Dermis microvascular lymphatic vessel endothelial cell (primary cell): Measurements from ENCODE around the gene LSAMP. TPM values are rescaled to one million over a fixed set of nuclear protein-coding genes. Genes with fewer than 3 reads are reported as not detected.

Source experiments
- DNase-seq, 2 donors: peaks; one replicate each; pipeline versions ENCODE4 v3.0.0 to v3.0.0-alpha.2; 2010; ENCODE audit warnings: low read depth in 2 of 2
- total RNA-seq: library from RNA; depleted of rRNA; stranded (reverse); fragments of >200 nt; gene quantifications from 2 replicates; pipeline ENCODE4 v1.2.1, GENCODE V29; 2014

Gene LSAMP
- total RNA-seq, 1 donor from 2014 or later = not detected

- no peak for DNase-seq
These were observed 546.5 kb downstream of the LSAMP start for GRCh38 chr3:115898656-115899410.

DNA sequence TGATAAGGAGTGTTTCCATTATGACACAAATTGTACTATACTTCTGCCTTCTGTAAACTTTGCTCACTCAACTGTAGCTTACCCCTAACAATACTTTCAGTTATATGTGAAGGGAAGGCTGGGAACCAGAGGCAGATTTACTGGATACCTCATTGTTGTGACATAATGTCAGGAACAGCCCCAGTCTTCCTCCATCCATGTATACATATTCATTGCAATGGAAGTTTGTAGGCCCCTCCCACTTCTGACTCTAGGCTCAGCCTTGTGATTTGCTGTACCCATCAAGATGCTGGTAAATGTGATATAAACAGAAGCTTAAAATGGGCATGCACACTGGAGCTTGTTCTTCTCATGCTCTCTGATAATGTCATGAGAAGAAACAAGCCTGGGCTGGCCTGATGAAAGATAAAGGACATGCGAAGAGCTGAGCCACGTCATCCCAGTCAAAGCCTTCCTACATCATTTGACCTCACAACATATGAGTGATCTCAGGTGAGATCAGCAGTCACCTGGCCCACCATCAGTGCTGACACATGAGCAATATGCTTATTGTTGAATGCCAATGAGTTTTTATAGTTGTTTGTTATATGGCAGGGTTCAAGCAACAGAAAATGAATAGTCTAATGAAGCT lies 554.2 kb downstream of the LSAMP start:
- DNase-seq = no peak

DNA sequence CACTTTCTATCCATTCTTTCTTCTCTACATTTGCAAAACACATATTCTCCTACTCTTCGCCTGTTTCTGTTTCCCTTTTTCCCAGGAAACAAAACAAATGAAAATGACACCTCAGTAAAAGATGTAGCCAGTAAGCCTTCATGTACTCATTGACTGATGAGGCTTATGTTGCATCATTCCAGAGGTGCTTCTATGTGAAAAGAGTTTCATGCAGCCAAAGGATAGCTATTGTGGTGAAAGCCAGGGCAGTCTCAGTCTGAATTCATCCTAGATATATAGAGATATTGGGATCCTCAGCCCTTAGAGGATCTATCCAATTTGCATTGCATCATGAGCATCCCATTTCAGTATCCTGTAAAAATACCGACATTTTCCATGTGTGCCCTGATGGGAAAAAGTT lies 554.7 kb downstream of the LSAMP start:
- no peak for DNase-seq

- no peak for DNase-seq
These were observed 559.7 kb downstream of the LSAMP start for GRCh38 chr3:115885621-115886020.

DNA sequence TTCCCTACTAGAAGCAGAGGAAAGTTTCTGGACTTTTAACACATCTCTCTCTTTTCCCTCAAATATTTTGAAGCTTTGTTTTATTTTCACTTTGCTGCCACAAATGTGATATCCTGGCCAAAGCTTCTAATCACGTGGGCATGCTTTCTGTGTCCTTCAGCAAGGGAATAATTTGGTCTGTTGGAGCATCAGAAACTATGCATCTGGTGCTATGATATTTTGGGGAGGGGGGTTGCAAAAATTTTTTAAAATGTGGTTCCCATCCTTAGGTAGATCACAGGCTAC lies 567.7 kb downstream of the LSAMP start:
- no peak for DNase-seq

DNA sequence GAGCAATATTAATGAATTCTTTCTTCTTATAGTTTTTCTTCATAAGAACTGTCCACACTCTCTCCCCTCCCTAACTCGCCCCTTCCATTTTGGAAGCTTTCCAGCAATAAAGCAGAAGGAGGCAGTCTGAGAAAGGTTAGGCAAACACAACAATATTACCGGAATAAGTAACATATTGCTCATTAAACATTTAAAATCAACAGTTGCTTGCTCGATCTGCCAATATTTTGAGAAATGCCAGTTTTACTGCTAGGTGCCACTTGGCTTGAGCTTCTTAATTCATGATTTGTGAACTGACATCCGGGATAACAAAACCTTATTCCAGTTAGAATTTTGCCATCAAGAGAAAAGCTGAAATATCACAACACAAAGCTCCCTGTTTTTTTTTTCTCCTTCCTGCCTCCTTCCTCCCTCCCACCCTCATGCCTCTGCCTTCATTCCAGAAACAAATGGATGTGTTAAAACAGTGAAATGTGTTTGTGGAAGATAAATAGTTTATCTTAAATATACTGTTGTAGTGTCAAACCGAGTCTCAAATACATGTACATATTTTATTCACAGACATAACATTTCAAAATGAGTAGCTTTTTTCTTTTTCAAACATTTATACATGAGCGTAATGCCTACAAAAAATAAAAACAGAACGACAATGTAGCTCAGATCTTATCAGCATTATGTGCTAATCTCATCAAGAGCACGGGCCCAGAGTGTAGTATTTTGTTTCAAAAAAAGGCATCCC lies 568.2 kb downstream of the LSAMP start:
- DNase-seq = no peak

GRCh38 chr3:115875460-115875859 lies 569.8 kb downstream of the LSAMP start:
- no peak for DNase-seq

GRCh38 chr3:115871735-115872134 lies 573.6 kb downstream of the LSAMP start:
- DNase-seq = no peak

DNA sequence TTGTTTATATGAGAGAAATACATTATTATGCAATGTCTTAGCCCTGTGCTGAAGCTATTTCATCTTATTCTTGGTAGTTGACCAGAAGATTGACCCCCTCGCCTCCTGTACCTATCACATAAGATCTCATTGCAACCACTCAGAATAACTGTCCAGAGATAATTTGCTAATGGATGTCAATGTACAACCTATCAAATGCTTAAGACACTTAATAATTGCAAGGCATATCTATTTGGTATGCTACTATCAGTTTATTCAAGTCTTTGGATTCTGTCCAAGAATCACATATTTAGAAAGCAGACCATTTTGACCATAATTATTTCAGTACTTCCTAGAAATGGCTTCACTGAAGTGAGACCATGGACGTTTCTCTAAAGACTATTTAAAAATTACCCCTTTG lies 580.4 kb downstream of the LSAMP start:
- no peak for DNase-seq

DNA sequence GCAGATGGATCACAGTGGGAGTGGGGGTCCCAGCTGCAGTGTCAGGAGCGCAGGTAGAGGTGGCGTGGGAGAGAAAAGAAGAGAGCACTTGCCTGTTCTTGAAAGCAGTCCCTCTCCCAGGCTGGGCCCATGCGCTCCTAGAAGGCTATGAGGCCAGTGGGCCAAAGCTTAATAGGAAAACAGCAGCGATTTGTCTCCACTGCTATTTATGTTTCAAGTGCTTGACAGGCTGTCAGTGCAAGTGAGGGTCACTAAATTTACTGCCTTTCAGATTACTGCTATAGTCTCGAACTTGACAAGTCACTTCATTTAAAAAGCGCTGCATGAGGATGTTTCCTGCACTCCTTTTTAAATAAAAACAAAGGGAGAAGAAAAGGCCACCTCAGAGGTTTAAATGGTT lies 582.4 kb downstream of the LSAMP start:
- no peak for DNase-seq

DNA sequence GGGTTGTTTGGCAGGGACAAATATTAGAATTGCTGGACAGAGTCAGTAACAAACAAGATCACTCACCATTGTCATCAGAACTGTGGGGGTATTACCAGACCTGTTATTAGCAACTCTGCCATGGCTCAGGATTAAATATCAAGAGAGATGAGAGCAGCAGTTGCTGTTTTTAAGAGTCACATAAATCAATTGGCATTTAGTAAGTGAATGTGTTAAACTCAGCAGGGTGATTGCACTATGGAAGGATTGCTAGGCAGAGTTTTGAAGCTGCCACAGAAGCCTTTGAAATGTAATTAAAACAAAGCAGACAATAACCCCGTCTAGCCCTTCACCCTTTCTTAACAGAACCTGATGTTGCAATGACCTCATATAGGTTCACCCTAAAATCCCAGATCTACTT lies 583.2 kb downstream of the LSAMP start:
- DNase-seq = no peak

DNA sequence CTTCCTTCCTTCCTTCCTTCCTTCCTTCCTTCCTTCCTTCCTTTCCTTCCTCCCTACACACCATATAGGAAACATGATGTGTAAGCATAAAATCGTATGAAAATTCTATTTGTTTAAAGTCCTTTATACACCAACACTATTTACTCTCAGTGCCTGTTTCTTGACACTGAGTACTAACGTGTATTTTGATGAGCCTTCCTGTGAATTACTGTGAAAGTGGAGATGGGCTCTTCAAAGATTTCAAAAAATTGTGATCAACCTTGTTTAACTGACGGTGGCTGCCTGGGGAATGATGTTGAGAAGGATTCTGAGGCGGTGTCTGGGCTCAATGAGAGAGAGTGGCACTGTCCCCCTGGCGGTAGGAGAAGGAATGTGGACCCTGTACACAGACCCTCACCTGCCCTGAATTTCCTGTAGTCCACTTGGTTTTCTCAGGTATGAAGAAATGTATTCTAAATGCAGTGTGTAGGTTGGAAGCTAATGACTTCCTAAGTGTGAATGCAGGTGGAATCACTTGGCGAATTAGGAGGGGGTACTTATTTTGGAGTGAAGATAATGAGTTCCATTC lies 584.0 kb downstream of the LSAMP start:
- no peak for DNase-seq

DNA sequence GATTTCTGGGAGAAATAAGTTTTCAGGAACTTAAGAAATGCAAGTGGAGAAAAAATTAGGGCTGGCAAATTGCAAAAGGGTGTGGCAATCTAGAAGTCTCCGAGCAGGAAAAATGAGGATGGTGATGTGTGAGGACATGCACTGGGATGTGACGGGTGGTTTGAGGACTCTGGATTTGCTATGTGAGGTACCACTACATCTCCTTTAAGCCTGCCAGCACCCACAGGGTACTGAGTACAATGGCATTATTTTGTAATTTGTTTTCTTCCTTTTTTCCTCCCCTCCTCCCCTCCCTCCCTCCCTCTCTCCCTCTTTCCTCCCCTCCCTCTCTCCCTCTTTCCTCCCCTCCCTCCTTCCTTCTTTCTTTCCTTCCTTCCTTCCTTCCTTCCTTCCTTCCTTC lies 584.5 kb downstream of the LSAMP start:
- DNase-seq = no peak

DNA sequence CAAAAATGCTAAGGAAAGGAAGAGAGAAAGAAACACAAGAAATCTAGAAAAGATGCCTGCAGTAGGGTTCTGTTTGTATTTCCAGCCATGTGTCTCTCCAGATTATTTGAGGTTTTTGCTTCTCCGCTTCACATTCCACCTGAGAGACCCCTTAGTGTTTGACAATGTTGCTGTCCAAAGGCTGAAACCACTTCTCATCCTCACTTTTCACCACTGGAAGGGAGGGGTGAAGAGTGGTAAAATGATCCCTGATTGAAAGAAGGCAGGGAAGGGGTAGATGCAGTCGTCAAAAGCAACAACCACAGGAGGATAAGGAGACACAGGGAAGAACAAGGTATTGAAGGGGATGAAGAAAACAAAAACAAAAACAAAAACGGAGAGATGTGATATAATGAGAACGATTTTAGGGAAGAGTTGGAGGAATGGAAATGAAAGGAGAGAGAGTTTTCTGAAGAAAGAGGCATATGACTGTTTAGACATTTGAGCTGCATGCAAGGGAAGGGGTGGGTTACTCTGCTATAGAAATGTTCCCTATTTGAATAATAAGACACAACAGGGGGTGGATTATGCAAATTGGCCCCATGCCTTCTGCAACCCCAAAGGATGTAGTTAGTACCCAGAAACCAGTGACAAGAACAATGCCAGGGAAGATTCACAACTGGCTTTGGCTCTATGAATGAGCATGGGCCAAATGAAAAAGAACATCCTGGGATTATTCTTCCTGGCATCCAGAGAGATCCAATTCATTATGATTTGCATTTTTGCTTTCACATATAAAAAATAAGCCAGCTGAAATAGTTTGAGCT lies 586.1 kb downstream of the LSAMP start:
- DNase-seq = no peak

DNA sequence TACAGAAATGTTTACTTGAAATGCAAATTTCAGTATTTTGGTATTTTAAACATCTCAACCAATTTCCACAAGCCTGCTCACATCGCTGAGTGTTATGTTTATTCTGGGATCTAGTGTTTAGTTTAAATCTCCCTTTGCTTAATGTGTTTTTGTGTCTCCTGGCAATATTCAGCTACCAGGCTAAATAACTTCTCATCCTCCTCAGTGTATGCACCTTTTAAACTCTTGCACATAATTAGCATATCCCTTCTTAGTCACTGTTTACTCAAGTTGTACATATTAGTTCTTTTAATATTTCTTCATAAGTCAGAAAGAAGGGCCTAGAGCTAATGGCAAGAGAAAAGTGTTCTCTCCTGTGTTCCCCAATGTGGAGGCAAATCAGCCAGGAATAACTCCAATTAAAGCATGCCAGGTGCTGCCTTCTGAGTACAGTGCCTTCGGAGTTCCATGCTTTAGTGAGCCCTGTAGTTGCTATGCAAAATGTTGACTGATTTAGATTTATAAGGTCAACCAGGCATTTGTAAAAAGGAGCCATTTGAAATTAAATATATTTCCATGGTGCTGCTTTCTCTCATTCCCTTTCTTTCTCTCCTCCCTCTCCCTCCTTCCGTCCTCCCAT lies 587.7 kb downstream of the LSAMP start:
- DNase-seq = no peak

DNA sequence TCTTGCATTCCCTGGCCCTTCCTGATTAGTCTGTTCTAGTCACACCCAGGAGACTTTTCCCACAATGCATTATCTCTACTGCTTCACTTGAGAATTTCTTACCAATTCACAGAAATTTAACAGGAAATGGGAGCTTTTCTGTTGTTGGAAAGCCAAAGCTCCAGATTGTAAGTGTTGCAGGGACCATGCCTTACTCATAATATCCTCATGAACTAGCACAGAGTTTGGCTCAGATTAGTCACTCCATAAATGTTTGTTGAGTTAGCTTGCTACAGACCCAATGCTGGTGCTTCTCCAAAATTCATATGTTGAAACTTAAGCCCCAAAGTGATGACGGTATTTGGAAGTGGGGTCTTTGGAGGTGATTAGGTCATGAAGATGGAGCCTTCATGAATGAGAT lies 589.4 kb downstream of the LSAMP start:
- DNase-seq = no peak

GRCh38 chr3:115853104-115853503 lies 592.2 kb downstream of the LSAMP start:
- no peak for DNase-seq

DNA sequence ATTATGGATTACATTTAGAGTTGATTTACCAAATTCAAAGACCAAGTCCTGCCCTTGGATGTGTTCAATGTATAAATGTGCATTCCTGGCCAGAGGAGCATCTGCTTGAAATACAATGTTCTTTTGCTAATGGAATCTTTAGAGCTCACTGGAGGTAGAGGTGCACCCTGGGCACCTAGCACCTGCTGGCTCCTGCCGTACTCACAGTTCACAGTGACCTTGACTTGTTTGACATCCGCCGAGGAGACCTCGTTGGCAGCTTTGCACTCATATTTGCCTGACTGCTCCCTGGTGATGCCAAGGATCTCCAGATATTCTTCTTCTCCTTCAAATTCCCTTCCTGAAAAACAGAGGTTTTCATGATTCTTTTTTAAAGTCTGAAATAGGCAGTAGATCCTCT lies 593.0 kb downstream of the LSAMP start:
- DNase-seq = no peak

DNA sequence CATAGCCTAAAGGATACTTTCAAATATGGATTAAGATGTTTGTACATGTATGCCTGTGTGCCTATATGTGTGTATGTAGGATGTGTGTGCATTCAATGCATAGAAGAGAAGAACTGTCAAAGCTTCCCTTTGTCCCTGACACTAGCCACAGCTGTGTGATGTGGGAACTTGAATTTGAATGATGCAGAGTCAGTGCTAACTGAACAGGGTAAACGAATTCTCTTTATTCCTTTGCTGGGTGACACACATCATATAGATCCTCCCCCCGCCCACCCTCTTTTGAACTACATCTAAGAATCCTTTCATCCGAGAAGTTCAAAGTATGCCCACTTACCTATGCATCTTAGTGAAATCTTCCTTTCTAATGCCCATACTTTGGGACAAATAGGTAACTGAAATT lies 593.7 kb downstream of the LSAMP start:
- no peak for DNase-seq

DNA sequence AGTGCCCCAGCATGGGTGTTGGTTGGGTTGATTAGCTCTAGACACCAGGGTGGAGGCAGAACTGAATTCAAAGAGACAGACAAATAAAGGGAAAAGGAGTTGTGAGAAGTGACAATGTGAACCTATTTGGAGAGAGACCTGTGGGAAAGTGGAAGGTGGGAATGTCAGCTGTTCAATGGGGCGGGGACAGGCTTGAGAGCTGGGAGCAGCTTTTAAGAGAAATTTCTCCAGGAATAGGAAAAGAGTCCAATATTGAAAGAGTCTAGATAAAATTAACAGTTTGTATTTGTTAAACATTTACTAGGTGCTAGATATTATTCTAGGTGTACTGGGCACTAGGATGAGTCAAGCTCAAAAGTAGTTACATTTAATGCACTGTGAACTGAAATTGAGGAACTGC lies 596.6 kb downstream of the LSAMP start:
- no peak for DNase-seq

- DNase-seq = no peak
These were observed 599.3 kb downstream of the LSAMP start for GRCh38 chr3:115845986-115846385.
